ENCODE results near the gene PPP4R3B. TPM values are rescaled to one million over a fixed set of nuclear protein-coding genes. Genes with fewer than 3 reads are reported as not detected.

PPP4R3B gene
- total RNA-seq, 1 donor from 2014 or later, result 39.3 TPM

DNA sequence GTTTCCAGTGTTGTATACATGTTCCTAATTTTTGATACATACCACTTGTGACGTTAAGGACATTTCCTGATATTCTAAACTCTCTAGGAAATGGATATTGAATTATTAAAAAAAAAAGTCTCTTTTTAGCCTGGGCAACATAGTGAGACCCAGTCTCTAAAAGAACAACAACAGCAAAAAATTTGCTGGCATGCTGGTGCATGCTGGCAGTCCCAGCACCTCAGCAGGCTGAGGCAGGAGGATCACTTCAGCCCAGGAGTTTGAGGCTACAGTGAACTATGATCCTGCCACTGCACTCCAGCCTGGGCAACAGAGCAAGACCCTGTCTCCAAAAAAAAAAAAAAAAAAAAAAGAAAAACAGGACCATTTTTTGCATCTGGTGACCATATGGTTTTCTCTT, 10.5 kb upstream of the PPP4R3B start:
- Mint-ChIP-seq H3K36me3 (ENCODE audit: low read depth) (no peaks in the 10 kb centered on the region), H3K9me3 (ENCODE audit: low read depth) (no peaks in the 10 kb centered on the region), H3K4me3 (ENCODE audit: unreplicated experiment) (no peak overlapping the region), H3K27me3 (ENCODE audit: low read depth) (no peaks in the 10 kb centered on the region), H3K4me1 (ENCODE audit: low read depth) (peaks cover 7% of the 10 kb centered on the region), H3K27ac (ENCODE audit: unreplicated experiment) (no peak overlapping the region)
- DNase-seq (ENCODE audit: low spot score), result no peak
- TF ChIP-seq, protein P1, sequence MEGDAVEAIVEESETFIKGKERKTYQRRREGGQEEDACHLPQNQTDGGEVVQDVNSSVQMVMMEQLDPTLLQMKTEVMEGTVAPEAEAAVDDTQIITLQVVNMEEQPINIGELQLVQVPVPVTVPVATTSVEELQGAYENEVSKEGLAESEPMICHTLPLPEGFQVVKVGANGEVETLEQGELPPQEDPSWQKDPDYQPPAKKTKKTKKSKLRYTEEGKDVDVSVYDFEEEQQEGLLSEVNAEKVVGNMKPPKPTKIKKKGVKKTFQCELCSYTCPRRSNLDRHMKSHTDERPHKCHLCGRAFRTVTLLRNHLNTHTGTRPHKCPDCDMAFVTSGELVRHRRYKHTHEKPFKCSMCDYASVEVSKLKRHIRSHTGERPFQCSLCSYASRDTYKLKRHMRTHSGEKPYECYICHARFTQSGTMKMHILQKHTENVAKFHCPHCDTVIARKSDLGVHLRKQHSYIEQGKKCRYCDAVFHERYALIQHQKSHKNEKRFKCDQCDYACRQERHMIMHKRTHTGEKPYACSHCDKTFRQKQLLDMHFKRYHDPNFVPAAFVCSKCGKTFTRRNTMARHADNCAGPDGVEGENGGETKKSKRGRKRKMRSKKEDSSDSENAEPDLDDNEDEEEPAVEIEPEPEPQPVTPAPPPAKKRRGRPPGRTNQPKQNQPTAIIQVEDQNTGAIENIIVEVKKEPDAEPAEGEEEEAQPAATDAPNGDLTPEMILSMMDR (IDR thresholded peaks at IDR 0.05), result no peak

DNA sequence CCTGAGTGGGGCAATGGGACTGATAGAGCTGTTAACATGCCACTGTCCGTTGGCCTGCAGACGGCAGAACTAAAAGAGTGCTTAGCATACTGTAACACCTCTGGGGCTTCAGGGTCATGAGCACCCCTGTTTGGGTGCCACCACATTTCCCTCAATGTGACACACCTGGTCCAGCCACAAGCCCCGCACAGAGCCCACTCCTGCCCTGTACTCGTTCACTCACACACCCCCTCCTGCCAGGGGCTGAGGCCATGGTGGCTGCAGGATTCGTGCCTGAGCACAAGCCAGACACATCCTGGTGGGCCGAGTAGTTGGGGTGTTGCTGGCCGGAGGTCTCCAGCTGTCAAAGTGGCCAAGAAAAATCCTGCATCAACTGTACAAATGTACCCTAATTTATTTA, 4.4 kb upstream of the PPP4R3B start:
- Mint-ChIP-seq H3K4me1 (ENCODE audit: low read depth) (peaks cover 14% of the 10 kb centered on the region), H3K9me3 (ENCODE audit: low read depth) (no peaks in the 10 kb centered on the region), H3K36me3 (ENCODE audit: low read depth) (peaks cover 2% of the 10 kb centered on the region), H3K27ac (ENCODE audit: unreplicated experiment) (no peak overlapping the region), H3K27me3 (ENCODE audit: low read depth) (no peaks in the 10 kb centered on the region), H3K4me3 (ENCODE audit: unreplicated experiment) (no peak overlapping the region)
- TF ChIP-seq, protein P1 (IDR thresholded peaks at IDR 0.05), result no peak
- DNase-seq (ENCODE audit: low spot score), result no peak

DNA sequence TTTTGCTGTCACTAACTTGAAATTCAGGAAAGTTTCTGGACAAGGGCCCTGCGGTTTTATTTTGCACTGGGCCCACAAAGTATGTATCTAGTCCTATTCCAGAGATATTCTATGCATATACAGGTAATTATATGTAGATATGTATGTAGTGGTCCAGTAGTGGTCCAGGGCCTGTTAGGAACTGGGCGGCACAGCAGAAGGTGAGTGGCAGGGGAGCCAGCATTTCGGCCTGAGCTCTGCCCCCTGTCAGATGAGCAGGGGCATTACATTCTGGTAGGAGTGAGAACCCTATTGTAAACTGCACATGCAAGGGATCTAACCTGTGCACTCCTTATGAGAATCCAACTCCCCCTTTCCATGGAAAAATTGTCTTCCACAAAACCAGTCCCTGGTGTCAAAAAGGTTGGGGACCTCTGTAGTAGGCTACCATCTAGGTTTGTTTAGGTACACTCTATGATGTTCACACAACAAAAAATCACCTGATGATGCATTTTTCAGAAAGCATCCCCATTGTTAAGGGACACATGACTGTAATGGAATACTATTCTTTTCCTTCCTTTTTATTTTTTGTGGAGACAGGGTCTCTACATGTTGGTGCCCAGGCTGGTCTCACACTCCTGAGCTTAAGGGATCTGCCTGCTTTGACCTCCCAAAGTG, 2.8 kb upstream of the PPP4R3B start:
- H3K27ac Mint-ChIP-seq (ENCODE audit: unreplicated experiment), result no peak overlapping the region
- no peaks in the 10 kb centered on the region for H3K27me3 Mint-ChIP-seq (ENCODE audit: low read depth)
- no peaks in the 10 kb centered on the region for H3K9me3 Mint-ChIP-seq (ENCODE audit: low read depth)
- H3K4me1 Mint-ChIP-seq (ENCODE audit: low read depth), result peaks cover 24% of the 10 kb centered on the region
- no peak for DNase-seq (ENCODE audit: low spot score)
- peak overlapping the region; percentile 36 for H3K4me3 Mint-ChIP-seq (ENCODE audit: unreplicated experiment)
- H3K36me3 Mint-ChIP-seq (ENCODE audit: low read depth), result peaks cover 2% of the 10 kb centered on the region
- TF ChIP-seq, protein P1 (IDR thresholded peaks at IDR 0.05), result peak; percentile 56

DNA sequence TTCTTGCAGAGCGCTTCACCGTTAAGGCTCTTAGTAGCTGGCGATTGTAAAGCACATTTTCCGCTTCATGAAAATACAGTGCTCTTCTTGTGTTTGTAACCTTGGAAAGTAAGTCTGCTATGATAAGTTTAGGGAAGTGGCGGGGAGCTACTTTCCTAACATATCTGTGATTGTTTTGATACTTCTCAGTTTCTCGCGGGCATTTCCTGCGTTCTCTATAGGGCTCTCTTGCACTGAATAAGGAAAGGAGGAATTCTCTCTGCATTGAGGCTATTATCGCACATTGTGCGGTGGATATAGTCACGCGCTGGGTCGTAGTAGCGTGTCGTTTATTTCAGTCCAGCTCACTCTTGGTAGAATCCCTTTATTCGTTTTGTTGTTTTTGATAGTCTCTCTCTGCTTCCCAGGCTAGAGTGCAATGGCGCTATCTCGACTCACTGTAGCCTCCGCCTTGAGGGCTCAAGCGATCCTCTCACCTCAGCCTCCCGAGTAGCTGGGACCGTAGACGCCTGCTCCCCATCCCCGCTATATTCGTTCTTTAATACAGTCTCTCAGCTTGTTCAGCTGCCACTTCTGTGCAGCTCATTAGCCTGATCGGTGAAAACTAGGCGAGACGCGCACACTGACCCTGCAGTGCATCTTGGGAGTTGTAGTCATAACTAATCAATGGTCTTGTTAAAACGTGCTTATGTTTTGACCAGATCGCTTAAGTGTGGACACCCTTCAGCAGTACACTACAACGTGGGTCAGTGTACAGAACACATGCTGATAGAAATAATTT, 1.0 kb upstream of the PPP4R3B start:
- Mint-ChIP-seq H3K36me3 (ENCODE audit: low read depth) (peaks cover 6% of the 10 kb centered on the region), H3K4me3 (ENCODE audit: unreplicated experiment) (no peak overlapping the region), H3K4me1 (ENCODE audit: low read depth) (peaks cover 28% of the 10 kb centered on the region), H3K27me3 (ENCODE audit: low read depth) (no peaks in the 10 kb centered on the region), H3K27ac (ENCODE audit: unreplicated experiment) (no peak overlapping the region), H3K9me3 (ENCODE audit: low read depth) (no peaks in the 10 kb centered on the region)
- TF ChIP-seq, protein P1 (IDR thresholded peaks at IDR 0.05), result no peak
- no peak for DNase-seq (ENCODE audit: low spot score)

DNA sequence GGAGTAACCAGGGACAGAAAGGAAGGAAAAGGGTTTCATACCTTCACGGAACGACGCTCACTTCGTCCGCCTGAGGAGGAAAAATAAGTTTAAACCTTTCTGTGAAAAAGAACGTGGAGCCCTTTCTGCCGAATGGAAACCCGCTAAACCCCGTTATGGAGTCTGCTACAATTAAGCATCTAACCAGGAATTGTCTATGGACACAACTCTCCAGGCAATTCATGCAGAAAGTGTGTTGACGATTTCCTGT, 528 bp upstream of the PPP4R3B start:
- Mint-ChIP-seq H3K4me1 (ENCODE audit: low read depth) (peaks cover 28% of the 10 kb centered on the region), H3K27me3 (ENCODE audit: low read depth) (no peaks in the 10 kb centered on the region), H3K27ac (ENCODE audit: unreplicated experiment) (no peak overlapping the region), H3K4me3 (ENCODE audit: unreplicated experiment) (no peak overlapping the region), H3K9me3 (ENCODE audit: low read depth) (no peaks in the 10 kb centered on the region), H3K36me3 (ENCODE audit: low read depth) (peaks cover 7% of the 10 kb centered on the region)
- TF ChIP-seq, protein P1 (IDR thresholded peaks at IDR 0.05), result peak; percentile 8
- no peak for DNase-seq (ENCODE audit: low spot score)
